GM19193 (cell line): Measurements from ENCODE around the gene CDC42SE2.
A peak's percentile ranks its signal among the peaks of the same experiment; 100 is the strongest.

Experiments used
- POLR2A ChIP-seq: IDR thresholded peaks from 4 replicates; pipeline ENCODE4 v1.6.1; 2011; ENCODE audit not compliant: insufficient read depth, insufficient read length; ENCODE audit errors: extremely low read depth

The CDC42SE2 gene, protein sequence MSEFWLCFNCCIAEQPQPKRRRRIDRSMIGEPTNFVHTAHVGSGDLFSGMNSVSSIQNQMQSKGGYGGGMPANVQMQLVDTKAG

GRCh38 chr5:131263648-131264450 is at the start of gene CDC42SE2:
TSS of gene CDC42SE2 (plus strand) at chr5:131264053. CDS start at chr5:131359494, 95,441 bp downstream.
- peak; percentile 93 for TF ChIP-seq POLR2A

DNA sequence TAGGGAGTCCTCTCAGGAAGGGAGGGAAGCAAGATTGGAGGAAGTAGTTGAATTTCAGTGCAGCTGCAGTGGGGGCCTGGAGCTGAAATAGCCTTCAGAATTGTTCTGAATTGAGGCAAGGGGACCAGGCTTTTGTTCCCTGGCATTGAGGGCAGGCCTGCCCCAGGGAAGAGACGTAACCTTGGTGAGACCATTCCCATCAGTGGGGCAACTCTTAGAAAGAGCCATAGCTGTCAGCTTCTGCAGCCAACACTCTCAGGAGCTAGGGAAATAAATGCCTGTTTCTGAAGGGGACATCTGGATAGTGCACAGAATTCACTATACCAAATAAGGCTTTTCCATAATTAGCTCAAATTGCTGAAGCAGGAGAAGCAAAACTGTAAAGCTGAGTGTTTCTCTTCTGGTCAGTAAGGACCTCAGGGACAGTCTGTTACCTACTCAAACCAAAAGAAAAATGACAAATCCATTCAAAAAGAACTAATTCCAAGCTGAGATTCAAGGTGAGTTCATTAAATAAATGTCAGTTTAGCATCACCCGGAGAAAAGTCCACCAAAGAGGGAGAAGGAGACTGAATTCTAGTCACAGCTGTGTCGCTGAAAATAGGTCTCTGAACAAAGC is 49.1 kb upstream of the CDC42SE2 start:
- TF ChIP-seq POLR2A, result no peak

DNA sequence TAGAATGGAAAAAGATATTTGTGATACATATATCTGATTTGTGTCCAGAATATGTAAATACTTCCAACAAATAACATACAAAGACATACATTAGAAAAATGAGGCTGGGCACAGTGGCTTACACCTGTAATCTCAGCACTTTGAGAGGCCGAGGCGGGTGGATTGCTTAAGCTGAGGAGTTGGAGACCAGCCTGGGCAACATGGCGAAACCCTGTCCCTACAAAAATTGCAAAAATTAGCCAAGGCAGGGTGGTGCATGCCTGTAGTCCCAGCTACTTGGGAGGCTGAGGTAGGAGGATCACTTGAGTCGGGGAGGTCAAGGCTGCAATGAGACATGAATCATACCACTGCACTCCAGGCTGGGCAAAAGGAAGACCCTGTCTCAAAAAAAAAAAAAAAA is 46.1 kb upstream of the CDC42SE2 start:
- no peak for TF ChIP-seq POLR2A

- TF ChIP-seq POLR2A, result no peak
These were observed 45.5 kb upstream of the CDC42SE2 start for GRCh38 chr5:131218392-131218791.

GRCh38 chr5:131220566-131220965 is 43.3 kb upstream of the CDC42SE2 start:
- no peak for TF ChIP-seq POLR2A

- no peak for TF ChIP-seq POLR2A
These were observed 42.7 kb upstream of the CDC42SE2 start for GRCh38 chr5:131221008-131221703.

DNA sequence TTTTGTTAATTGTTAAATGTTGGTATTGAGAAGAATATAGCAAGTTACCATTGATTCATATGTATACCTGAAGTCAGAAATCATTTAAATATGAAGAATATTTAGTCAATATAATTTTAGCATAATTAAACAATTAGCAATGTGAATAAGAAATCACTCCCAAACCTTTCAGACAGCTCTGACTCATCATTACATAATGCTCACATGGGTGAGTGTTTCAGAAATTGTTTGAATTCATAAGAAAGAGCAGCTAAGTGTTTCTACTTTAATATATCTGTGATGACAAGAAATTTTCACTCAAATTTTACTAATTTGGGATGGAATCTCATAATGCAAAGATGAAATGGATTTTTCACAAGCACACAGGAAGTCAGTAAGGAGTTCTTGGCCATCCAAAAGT is 42.0 kb upstream of the CDC42SE2 start:
- no peak for TF ChIP-seq POLR2A

- TF ChIP-seq POLR2A, result no peak
These were observed 41.1 kb upstream of the CDC42SE2 start for GRCh38 chr5:131222731-131223130.

DNA sequence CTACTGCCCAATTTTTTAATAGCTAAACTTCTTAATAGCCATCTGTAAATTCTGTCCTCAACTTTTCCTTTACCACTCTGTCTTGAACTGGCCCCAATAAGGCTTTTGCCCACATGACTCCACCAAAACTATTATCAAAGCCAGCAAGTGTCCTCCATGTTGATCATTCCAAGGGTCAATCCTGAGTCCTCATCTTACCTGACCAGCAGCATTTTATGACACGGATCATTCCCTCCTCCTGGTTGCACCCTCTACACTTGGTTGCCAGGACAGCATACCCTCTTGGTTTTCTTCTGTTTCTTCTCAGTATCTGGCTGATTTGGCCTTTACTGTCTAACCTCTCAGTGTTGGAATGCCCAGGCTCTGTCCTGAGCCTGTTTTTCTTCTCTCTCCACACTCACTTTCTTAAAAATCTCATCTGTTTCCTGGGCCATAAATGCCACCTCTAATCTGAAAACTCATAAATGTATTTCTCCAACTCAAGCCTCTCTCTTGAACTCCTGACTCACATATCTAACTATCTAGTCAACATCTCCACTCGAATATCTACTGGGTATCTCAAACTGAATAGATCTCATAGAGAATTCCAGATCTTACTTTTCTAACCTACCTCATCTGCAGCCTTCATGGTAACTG is 40.0 kb upstream of the CDC42SE2 start:
- TF ChIP-seq POLR2A, result no peak

DNA sequence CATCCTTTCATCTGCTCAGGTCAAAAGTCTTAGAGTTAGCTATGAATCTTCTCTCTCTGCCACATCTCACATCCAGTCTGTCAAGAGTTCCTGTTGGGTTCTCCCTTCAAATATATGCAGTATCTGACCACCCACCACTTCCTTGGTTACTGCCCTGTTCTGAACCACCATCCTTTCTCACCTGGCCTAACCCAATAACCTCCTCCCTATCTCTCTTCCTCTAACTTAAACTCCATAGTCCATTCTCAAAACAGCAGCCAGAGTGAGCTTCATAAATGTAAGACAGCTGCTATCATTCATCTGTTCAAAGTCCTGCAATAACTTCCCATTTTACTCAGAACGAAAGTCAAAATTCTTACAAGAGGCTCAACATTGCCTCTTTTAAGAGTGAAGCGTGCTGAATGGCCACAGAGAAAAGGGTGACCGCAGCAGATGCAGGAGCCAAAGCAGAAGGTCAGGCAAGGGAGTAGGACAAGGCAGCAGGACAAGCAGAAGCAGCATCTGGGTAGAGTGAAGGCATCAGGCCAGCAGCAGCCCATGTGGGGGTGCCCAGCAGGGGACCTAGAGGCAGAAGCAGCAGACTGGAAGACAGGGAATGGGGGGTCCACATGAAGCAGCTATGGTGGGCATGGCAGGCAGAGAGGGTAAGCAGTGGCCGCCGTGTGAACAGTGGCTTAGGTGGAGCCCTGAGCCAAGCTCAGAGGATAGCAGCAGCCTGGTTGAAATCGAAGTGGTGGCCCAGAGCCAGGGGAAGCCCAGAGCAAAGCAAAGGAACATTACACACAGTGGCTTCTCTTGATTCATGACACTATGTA is 39.3 kb upstream of the CDC42SE2 start:
- peak; percentile 45 for TF ChIP-seq POLR2A

DNA sequence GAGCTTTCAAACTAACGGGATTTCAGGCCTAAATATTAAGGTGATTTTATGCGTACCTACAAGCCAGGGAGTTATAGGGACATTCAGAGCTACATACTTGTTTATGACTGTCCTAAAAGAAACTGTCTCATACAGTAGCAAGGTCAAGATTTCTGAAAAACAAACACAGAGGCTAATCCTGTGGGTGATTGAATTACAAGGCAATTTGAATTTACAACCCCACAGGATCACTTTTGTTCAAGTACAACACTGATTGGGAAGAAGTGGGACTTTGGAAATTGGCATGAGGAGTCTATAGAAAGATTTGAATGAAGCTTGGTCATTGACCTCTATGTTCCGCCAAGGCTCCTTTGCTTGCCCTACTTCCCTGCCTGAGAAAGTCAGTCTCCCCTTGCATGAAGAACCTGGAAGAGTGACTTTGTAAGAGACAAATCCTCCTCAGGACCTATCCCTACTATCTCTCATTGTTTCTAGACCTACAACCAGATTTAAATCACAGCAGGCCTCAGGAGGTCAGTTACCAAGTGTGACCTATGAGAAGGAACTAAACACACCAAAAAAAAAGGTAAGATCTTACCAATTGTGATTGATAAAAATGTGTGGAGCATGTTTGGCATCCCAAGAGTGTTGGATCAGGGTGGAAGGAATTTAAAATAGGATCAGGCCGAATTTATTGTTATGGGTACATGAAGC is 38.4 kb upstream of the CDC42SE2 start:
- TF ChIP-seq POLR2A, result no peak

DNA sequence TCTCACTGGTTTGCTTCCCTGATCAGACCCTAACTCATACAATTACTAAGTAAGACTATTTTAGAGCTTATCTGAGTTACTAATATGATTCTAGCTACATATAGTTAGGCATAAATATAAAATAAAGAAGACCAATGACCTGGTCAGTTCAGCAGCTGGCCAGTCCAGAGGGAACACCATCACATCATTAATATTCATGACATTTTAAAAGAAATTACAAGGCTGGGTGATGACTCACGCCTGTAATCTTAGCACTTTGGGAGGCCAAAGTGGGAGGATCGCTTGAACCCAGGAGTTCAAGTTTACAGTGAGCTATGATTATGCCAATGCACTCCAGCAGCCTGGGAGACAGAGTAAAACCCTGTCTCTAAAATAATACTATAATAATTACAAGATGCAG is 37.0 kb upstream of the CDC42SE2 start:
- no peak for TF ChIP-seq POLR2A

DNA sequence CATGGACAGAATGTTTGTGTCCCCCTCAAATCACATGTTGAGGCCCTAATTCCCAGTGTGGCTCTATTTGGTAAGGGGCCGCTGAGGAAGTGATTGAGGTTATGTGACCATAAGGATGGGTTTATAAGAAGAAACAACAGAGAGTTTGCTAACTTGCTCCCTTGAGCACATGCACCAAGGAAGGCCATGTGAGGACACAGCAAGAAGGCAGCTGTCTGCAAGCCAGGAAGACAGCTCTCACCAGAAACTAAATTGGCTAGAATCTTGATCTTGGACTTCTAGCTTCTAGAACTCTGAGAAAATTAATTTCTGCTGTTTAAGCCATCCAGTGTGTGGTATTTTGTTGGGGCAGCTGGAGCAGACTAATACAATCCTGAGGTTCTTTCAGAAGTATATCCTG is 35.2 kb upstream of the CDC42SE2 start:
- no peak for TF ChIP-seq POLR2A

GRCh38 chr5:131229623-131230022 is 34.2 kb upstream of the CDC42SE2 start:
- TF ChIP-seq POLR2A, result no peak

DNA sequence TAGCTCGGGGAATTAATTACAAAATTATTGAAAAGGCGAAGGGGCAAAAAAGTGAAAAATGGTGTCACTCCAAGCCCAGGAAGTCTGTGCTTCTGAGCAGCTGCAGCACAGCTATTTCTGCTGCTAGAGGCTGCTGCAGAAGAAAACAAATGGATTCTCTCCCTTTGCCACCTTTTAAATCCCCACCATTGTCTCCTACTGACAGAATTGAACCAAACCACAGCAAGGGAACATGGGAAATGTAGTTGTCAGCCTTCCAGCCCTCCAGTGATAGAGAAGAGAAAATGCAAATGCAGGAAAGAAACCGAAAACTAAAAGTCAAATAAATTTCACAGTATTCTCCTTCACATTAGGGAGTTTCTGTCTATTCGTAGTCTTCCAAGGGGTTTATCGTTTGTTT is 33.4 kb upstream of the CDC42SE2 start:
- TF ChIP-seq POLR2A, result no peak

DNA sequence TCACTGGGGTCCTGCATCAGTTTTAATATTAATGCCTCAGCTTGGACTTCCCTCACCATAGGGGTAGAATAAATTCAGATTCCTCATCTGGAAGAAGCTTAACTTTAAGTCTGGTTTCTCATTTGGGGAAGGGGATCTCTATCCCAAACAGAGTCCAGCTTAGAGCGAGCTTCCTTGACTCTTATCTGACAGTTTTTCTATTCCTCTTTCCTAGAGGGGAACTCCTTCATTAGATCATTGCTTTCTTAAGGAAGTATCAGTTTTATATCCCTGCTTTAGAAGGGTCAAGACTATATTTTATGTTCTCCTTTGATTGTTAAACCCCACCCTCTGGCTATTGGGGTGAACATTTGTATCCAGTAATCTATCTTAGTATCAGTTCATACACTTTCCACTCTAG is 24.2 kb upstream of the CDC42SE2 start:
- TF ChIP-seq POLR2A, result no peak
